WI38 (cell line): ENCODE data around the gene APBA2.

ENCODE experiments used
- H3K4me3 ChIP-seq: 2 replicates; pipeline ENCODE4 v1.5.1; 2011; ENCODE audit warnings: low read depth, mild to moderate bottlenecking, control low read depth, low read length
- CTCF ChIP-seq: IDR thresholded peaks from 2 replicates; pipeline ENCODE4 v1.5.1; 2012; ENCODE audit warnings: low read depth, mild to moderate bottlenecking, control low read depth, low read length

The APBA2 gene

GRCh38 chr15:29133791-29134190, 248.0 kb downstream of the APBA2 start:
- no peak overlapping the region for H3K4me3 ChIP-seq
- TF ChIP-seq CTCF: no peak

- H3K4me3 ChIP-seq: no peak overlapping the region
- TF ChIP-seq CTCF: no peak
These were observed 248.5 kb downstream of the APBA2 start for GRCh38 chr15:29134239-29134638.

GRCh38 chr15:29134641-29135308, 249.0 kb downstream of the APBA2 start:
- H3K4me3 ChIP-seq: no peak overlapping the region
- no peak for TF ChIP-seq CTCF

- TF ChIP-seq CTCF: no peak
- H3K4me3 ChIP-seq: no peak overlapping the region
These were observed 249.5 kb downstream of the APBA2 start for GRCh38 chr15:29135309-29135657.

GRCh38 chr15:29135702-29136646, 250.2 kb downstream of the APBA2 start:
- H3K4me3 ChIP-seq: no peak overlapping the region
- TF ChIP-seq CTCF: no peak

- TF ChIP-seq CTCF: no peak
- no peak overlapping the region for H3K4me3 ChIP-seq
These were observed 252.5 kb downstream of the APBA2 start for GRCh38 chr15:29138260-29138659.

- TF ChIP-seq CTCF: no peak
These were observed 253.3 kb downstream of the APBA2 start for GRCh38 chr15:29139072-29139471.

More at GRCh38 chr15:29139072-29139471, 253.3 kb downstream of the APBA2 start:
- H3K4me3 ChIP-seq: no peak overlapping the region
